Ovary (tissue), 9 donors: ENCODE results near the gene PPM1J. TPM values are rescaled to one million over a fixed set of nuclear protein-coding genes. Genes with fewer than 3 reads are reported as not detected.

Source experiments
- DNase-seq, 5 donors: peaks; one replicate each; pipeline ENCODE4 v3.0.0-alpha.2; 2019 to 2020
- H3K27ac ChIP-seq, 2 donors: fragments of 200-600 bp; one replicate each; pipeline versions ENCODE4 v1.5.1 to v1.8.0; 2019 to 2022
- H3K27me3 ChIP-seq: fragments of 200-600 bp; one replicate; pipeline ENCODE4 v1.8.0; 2022
- H3K36me3 ChIP-seq: fragments of 200-600 bp; sonication (generic); one replicate; pipeline ENCODE4 v1.5.1; 2019
- H3K4me1 ChIP-seq: one replicate; pipeline ENCODE4 v1.8.1; 2013; ENCODE audit warnings: mild to moderate bottlenecking, moderate library complexity; ENCODE audit not compliant: insufficient read depth
- H3K4me3 ChIP-seq: fragments of 200-600 bp; sonication (generic); one replicate; pipeline ENCODE4 v1.5.1; 2017
- H3K9me3 ChIP-seq, 2 donors: fragments of 200-600 bp in 1 of 2; sonication (generic) in 1 of 2; one replicate each; pipeline versions ENCODE4 v1.5.1 to v1.8.1; 2013 to 2019; ENCODE audit warnings: mild to moderate bottlenecking in 1 of 2, moderate library complexity in 1 of 2
- EP300 ChIP-seq: sonication (generic); formaldehyde crosslinking; IDR thresholded peaks from one replicate; pipeline ENCODE4 v1.6.1; 2017; ENCODE audit warnings: antibody characterized with exemption
- POLR2A ChIP-seq: fragments of 450-650 bp; IDR thresholded peaks from one replicate; pipeline ENCODE4 v1.6.1; 2017; ENCODE audit warnings: antibody characterized with exemption, mild to moderate bottlenecking, moderate library complexity
- WGBS, 3 donors: extraction: QIAGEN DNeasy Blood & Tissue Kit in 1 of 3; methylation state at CpG; one replicate each; pipeline versions ENCODE4 v1.1.5 to v1.1.7; 2013 to 2017; 5-methylcytosine and 5-hydroxymethylcytosine counted together
- intact Hi-C, 4 donors: fragments of 100-400 bp; cut with DNase I; formaldehyde crosslinking; loops; one replicate each; pipeline versions ENCODE4 v1.11.0 to v1.15.1; 2022 to 2023
- polyA plus RNA-seq, 2 donors: library from polyadenylated mRNA; stranded (reverse); fragments of 200-250 nt in 1 of 2; fragments of 350-450 nt in 1 of 2; fragmentation: Illumina TruSeq in 1 of 2; extraction: RNeasy Lipid Tissue Mini Kit (QIAGEN cat#74804) in 1 of 2; gene quantifications; one replicate each; pipeline ENCODE4 v1.2.3, GENCODE V29; 2013 to 2014
- total RNA-seq, 7 donors: library from RNA; depleted of rRNA in 2 of 7; stranded (reverse); fragments of >200 nt in 2 of 7; fragmentation: NEBNext Ultra II Directional in 3 of 7; extraction: Animal tissue kit (Norgen Biotek cat#: 25700) in 3 of 7; gene quantifications; one replicate each; pipeline versions ENCODE4 v1.1.0 to v1.2.4, GENCODE V29; 2016 to 2023
- TF ChIP-seq, protein P1 (sequence below), 3 donors: fragments of 450-650 bp in 2 of 3; fragments of 200-600 bp in 1 of 3; IDR thresholded peaks; one replicate each; pipeline versions ENCODE4 v1.5.1 to v1.8.0; 2016 to 2022; ENCODE audit warnings: antibody characterized with exemption in 3 of 3, mild to moderate bottlenecking in 1 of 3
- donor health status: DM: no; HTN: no; CAD: no; lungs with moderate emphysema.
- donor health status: DM: no; HTN: no; CAD: no.
- donor health status: Bipolar disorder and iron deficiency.
- donor health status: DM: yes; HTN: yes; CAD: no.
- donor health status: DM: no; HTN: no; CAD: no.
- donor health status: DM: yes; HTN: yes; CAD: no.

Gene PPM1J
- total and polyA plus RNA-seq, 9 donors: 0.78 to 6.3 (median 2.8) TPM

DNA sequence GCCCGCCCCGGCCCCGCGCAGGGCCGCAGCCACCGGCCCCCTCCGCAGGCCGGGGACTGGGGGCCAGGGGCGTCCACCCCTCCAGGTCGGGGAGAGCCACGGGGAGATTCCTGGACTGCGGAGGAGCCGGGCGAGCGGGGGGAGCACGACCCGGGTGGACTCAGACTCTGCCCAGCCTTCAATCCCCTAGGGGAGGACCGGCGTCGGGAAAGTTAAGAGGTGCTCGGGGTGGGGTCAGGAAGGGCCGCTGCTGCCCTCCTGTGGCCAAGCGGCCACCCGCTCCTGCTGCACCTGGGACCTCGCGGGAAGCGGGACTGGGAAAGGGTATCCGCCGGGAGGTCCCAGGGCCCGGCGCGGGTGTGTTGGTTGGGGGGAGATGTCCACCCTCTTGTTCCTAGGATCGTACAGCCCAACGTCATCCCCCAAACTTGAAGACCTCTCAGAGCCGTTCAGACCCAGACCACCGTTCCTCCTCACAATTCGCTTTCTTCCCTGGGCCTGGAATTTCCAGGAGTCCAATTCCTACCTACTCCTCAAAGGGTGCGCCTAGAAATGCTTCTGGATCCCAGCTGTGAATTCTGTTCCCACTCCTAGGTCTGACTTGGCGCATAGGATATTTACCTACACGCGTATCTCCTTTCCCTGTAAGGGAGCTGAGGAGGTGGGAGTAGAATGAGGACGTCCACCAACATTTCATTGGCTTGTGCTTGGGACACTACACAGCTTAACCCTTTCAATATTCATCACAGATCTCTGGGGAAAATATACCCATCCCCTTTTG lies 7.7 kb downstream of the PPM1J start:
- peak overlapping the region; percentile 85 to 92 for H3K27ac ChIP-seq
- H3K36me3 ChIP-seq: no peaks in the 10 kb centered on the region
- peaks cover 7% of the 10 kb centered on the region for H3K4me1 ChIP-seq
- H3K27me3 ChIP-seq: no peaks in the 10 kb centered on the region
- intact Hi-C loops: loop anchor here (2.0 to 10.0 kb wide), 10 partner anchors 35 to 317 kb away; partner anchors contain the start of genes CTTNBP2NL (in 2 of the 4), CAPZA1 (in 1 of the 4), MOV10 (in 1 of the 4) and ST7L (in 1 of the 4)
- WGBS, 3 donors: 3 to 8% (median 4%) methylated on average over 23 to 42 of the region's 42 CpGs
- TF ChIP-seq POLR2A: no peak
- TF ChIP-seq, protein P1, sequence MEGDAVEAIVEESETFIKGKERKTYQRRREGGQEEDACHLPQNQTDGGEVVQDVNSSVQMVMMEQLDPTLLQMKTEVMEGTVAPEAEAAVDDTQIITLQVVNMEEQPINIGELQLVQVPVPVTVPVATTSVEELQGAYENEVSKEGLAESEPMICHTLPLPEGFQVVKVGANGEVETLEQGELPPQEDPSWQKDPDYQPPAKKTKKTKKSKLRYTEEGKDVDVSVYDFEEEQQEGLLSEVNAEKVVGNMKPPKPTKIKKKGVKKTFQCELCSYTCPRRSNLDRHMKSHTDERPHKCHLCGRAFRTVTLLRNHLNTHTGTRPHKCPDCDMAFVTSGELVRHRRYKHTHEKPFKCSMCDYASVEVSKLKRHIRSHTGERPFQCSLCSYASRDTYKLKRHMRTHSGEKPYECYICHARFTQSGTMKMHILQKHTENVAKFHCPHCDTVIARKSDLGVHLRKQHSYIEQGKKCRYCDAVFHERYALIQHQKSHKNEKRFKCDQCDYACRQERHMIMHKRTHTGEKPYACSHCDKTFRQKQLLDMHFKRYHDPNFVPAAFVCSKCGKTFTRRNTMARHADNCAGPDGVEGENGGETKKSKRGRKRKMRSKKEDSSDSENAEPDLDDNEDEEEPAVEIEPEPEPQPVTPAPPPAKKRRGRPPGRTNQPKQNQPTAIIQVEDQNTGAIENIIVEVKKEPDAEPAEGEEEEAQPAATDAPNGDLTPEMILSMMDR (IDR thresholded peaks at IDR 0.05): peak; percentile 89 to 94 (median 91)
- peak; percentile 91 to 93 (median 92) for DNase-seq
- H3K9me3 ChIP-seq: no peaks in the 10 kb centered on the region
- peak overlapping the region; percentile 67 for H3K4me3 ChIP-seq

DNA sequence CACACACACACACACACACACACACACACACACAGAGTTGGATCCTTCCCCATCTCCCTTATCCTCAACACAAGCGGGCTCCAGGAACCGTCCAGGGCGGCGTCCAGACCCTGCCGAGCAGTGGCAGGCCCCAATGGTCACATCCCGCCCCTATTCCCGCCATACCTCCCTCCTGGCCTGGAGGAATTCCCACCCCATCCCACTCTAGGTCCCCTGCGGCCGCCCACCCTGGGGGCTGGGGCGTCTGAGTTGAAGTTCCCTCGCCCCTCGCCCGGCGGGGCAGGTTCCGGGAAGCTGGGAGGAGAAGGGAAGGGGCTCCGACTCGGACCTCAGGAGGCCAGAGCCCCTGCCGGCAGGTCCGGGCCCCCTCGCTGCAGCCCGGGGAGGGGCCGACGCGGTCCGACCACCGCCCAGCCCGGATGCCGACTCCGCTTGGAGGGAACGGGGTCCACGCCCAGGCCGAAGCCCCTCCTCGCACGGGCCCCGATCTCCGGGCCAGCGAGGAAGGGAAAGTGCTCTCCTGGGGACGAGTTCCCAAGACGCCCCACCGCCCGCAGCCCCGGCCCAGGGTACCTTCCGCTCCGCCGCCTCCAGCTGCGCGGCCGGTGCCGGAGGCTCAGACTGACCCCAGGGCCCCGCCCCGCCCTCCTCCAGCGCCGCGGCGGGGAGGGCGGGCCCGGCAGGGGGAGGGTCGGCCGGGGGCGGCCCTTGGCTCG lies 8.5 kb downstream of the PPM1J start, which contains the start of gene RHOC:
RHOC (minus strand) TSS at position 623 of the 716 bp plus-strand sequence. CDS start 3,328 bp downstream, outside the sequence.
- no peaks in the 10 kb centered on the region for H3K36me3 ChIP-seq
- intact Hi-C loops: loop anchor here (2.0 to 10.0 kb wide), 10 partner anchors 34 to 316 kb away; partner anchors contain the start of genes CTTNBP2NL (in 2 of the 4), CAPZA1 (in 1 of the 4), MOV10 (in 1 of the 4) and ST7L (in 1 of the 4)
- peak; percentile 65 for TF ChIP-seq POLR2A
- TF ChIP-seq EP300: no peak
- peaks cover 9% of the 10 kb centered on the region for H3K4me1 ChIP-seq
- no peaks in the 10 kb centered on the region for H3K27me3 ChIP-seq
- peak within 1 kb of the TSS; percentile 67 for H3K4me3 ChIP-seq
- WGBS, 3 donors: 1% methylated on average over 16 to 61 of the region's 61 CpGs
- DNase-seq: peak; percentile 74 to 83 (median 77)
- no peaks in the 10 kb centered on the region for H3K9me3 ChIP-seq
- peak within 1 kb of the TSS; percentile 85 to 92 for H3K27ac ChIP-seq

DNA sequence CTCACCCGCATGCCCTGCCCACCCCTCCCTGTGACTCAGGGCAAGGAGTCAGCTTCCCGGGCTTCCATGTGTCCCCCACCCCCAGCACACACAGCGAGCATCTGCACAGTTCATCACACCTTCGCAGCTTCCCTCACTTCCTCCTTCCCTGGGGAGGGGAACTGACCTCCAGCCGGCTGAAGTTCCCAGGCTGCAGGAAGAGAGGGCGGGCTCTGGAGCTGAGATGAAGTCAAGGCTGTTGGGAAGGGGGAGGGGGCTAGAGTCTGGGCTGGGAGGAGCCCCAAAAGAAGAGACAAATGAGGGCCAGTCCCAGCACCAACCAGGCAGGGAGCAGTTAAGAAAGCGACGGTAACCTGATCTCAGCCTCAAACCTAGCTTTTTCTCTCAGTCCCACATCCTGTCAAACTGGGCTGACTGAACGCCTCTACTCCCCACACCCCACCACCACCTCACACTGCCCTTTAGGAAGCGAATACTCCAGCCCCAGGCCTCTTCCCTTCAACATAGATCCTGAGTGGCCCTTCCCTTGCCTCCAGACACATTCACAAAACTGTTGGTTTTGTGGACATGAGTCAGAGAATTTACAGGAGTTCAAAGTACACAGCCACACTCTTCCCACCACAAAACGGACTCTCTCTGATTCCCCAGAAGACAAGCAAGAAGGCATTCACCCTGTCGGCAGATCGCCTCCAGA lies 10.1 kb downstream of the PPM1J start:
- peak; percentile 88 to 94 (median 89) for DNase-seq
- intact Hi-C loops: loop anchor here (2.0 to 10.0 kb wide), 9 partner anchors 33 to 313 kb away; partner anchors contain the start of genes CAPZA1 (in 2 of the 4), CTTNBP2NL (in 2 of the 4), ST7L (in 2 of the 4) and MOV10 (in 1 of the 4)
- no peaks in the 10 kb centered on the region for H3K36me3 ChIP-seq
- H3K4me3 ChIP-seq: peak overlapping the region; percentile 67
- WGBS, 3 donors: 1 to 2% (median 1%) methylated on average over 13 of the region's 13 CpGs
- H3K9me3 ChIP-seq: no peaks in the 10 kb centered on the region
- no peaks in the 10 kb centered on the region for H3K27me3 ChIP-seq
- TF ChIP-seq POLR2A (peak; percentile 71), EP300 (no peak)
- TF ChIP-seq, protein P1 (IDR thresholded peaks at IDR 0.05): peak in 1 of 3 donors; percentile 11
- H3K4me1 ChIP-seq: peaks cover 21% of the 10 kb centered on the region
- H3K27ac ChIP-seq: peak overlapping the region; percentile 63 to 82

DNA sequence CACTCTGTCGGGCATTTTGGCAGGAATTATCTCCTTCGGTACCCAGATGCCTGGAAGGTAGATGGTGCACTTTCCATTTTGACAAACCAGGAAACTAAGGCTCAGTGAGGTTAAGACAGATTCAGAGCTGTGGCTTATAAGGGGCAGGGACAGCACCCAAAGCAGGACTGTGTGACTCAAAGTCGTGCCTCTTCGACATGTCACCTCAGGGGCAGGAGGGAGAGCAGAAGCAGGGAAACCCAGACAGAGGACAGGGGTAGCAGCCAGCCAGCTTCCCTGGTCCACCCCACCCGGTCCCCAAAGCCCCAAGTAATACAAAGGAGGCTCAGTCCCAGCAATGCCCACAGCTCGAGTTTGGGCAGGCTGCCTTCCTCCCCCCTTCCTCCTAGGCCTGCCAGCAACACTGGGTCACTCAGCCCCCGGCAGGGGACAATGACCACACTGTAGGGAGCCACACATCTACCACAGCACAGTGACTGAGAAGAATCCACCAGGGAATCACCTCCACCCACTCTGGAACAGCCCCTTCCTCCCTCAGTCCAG lies 10.7 kb downstream of the PPM1J start:
- Histone ChIP-seq H3K9me3 (no peaks in the 10 kb centered on the region), H3K36me3 (no peaks in the 10 kb centered on the region), H3K4me1 (peaks cover 24% of the 10 kb centered on the region), H3K4me3 (peak overlapping the region; percentile 67), H3K27ac (peak overlapping the region; percentile 24 to 82), H3K27me3 (no peaks in the 10 kb centered on the region)
- no peak for DNase-seq
- TF ChIP-seq, protein P1 (IDR thresholded peaks at IDR 0.05): no peak
- TF ChIP-seq POLR2A (no peak), EP300 (no peak)
- intact Hi-C loops: loop anchor here in 3 of 4 donors (2.0 to 10.0 kb wide), 4 partner anchors 80 to 310 kb away; partner anchors contain the start of genes CTTNBP2NL (in 2 of the 3), CAPZA1 (in 1 of the 3), ST7L (in 1 of the 3) and WNT2B (in 1 of the 3)
- WGBS, 3 donors: 36 to 41% (median 39%) methylated on average over 7 of the region's 7 CpGs
